Measurements from ENCODE around the gene C20orf96.

C20orf96 gene

DNA sequence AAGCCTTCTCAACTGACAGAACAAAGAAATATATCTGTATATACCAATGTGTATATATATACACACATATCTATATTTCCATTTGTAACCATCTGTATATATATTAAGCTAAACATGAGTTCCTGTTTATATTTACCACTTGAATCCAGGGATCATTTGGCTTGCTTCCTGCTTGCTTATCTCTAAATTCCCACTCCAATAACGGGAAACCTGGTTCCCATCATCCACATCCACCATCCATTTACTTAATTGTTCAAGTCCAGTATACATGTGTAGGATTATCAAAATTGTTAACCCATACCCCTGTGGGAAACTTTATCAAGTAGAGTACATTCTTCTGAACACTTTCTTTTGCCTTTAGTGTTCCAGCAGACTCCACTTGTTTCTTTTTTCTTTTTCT lies 22.3 kb upstream of the C20orf96 start:
- Mint-ChIP-seq H3K36me3 (ENCODE audit: low read depth) (peaks cover 20% of the 10 kb centered on the region), H3K9me3 (no peaks in the 10 kb centered on the region), H3K27me3 (ENCODE audit: low read depth, poor library complexity) (peaks cover 4% of the 10 kb centered on the region), H3K27ac (no peak overlapping the region), H3K4me1 (peaks cover 49% of the 10 kb centered on the region), H3K4me3 (no peak overlapping the region)
- TF ChIP-seq, protein P1, sequence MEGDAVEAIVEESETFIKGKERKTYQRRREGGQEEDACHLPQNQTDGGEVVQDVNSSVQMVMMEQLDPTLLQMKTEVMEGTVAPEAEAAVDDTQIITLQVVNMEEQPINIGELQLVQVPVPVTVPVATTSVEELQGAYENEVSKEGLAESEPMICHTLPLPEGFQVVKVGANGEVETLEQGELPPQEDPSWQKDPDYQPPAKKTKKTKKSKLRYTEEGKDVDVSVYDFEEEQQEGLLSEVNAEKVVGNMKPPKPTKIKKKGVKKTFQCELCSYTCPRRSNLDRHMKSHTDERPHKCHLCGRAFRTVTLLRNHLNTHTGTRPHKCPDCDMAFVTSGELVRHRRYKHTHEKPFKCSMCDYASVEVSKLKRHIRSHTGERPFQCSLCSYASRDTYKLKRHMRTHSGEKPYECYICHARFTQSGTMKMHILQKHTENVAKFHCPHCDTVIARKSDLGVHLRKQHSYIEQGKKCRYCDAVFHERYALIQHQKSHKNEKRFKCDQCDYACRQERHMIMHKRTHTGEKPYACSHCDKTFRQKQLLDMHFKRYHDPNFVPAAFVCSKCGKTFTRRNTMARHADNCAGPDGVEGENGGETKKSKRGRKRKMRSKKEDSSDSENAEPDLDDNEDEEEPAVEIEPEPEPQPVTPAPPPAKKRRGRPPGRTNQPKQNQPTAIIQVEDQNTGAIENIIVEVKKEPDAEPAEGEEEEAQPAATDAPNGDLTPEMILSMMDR (IDR thresholded peaks at IDR 0.05): no peak
- no peak for DNase-seq

DNA sequence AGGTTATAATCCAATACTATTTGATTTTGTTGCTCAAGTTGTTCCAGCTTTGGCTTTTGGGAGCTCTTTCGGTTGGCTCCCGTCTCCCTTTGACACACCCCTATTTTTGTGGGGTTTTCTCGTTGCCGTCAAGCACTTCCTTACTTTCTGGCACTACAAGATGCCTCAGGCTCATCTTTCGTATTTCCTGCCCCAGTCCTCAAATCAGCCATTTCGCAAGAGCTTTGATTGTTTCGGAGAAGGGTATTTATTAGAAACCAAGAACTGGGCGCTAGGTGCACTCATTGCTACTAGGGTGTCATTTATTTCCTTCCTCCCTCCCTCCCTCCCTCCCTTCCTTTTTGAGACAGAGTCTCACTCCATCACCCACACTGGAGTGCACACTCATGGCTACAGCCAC lies 21.5 kb upstream of the C20orf96 start:
- H3K36me3 Mint-ChIP-seq (ENCODE audit: low read depth): peaks cover 15% of the 10 kb centered on the region
- H3K9me3 Mint-ChIP-seq: no peaks in the 10 kb centered on the region
- peak overlapping the region; percentile 53 for H3K27ac Mint-ChIP-seq
- DNase-seq: no peak
- TF ChIP-seq, protein P1 (IDR thresholded peaks at IDR 0.05): no peak
- peaks cover 54% of the 10 kb centered on the region for H3K4me1 Mint-ChIP-seq
- peaks cover 2% of the 10 kb centered on the region for H3K27me3 Mint-ChIP-seq (ENCODE audit: low read depth, poor library complexity)
- no peak overlapping the region for H3K4me3 Mint-ChIP-seq

DNA sequence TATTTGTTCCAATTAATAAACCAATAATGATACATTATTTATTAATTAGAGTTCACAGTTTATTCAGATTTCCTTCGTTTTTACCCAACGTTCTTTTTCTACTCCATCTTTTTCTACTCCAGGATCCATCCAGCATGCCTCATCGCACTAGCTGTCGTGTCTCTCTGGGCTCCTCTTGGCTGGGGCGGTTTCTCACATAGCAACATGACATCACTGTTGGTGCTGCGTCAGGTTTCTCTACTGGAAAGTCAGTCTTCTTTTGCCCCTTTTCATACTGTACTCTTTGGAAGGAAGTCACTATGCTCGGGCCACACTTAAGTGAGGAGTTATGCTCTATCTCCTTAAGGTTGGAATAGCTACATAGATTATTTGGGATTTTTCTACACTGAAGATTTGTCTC lies 21.1 kb upstream of the C20orf96 start:
- H3K36me3 Mint-ChIP-seq (ENCODE audit: low read depth): peaks cover 10% of the 10 kb centered on the region
- H3K27ac Mint-ChIP-seq: peak overlapping the region; percentile 88
- H3K4me3 Mint-ChIP-seq: peak overlapping the region; percentile 65
- no peak for DNase-seq
- TF ChIP-seq, protein P1 (IDR thresholded peaks at IDR 0.05): no peak
- H3K4me1 Mint-ChIP-seq: peaks cover 56% of the 10 kb centered on the region
- H3K9me3 Mint-ChIP-seq: no peaks in the 10 kb centered on the region
- H3K27me3 Mint-ChIP-seq (ENCODE audit: low read depth, poor library complexity): no peaks in the 10 kb centered on the region

DNA sequence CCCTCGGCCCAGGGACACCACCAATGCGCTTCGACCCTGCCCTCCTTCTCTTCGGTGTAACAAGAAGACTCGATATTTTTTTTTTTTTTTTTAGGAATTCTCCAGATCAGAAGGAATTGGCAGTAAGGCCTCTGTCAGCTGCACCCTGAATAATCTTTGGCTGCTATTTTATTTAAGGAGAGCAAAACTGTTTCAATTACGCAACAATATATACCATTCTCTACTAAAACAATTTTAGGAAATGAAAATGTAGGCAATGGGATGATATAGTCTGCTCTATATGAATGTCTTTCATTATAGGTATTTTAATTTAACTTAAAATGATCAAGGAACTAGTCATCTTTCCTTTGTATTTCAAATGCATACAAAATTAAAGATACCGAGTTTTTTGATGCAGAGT lies 20.1 kb upstream of the C20orf96 start:
- no peak for DNase-seq
- Mint-ChIP-seq H3K36me3 (ENCODE audit: low read depth) (peaks cover 8% of the 10 kb centered on the region), H3K4me1 (peaks cover 64% of the 10 kb centered on the region), H3K27me3 (ENCODE audit: low read depth, poor library complexity) (no peaks in the 10 kb centered on the region), H3K9me3 (no peaks in the 10 kb centered on the region), H3K27ac (peak overlapping the region; percentile 99), H3K4me3 (peak overlapping the region; percentile 88)
- TF ChIP-seq, protein P1 (IDR thresholded peaks at IDR 0.05): no peak

DNA sequence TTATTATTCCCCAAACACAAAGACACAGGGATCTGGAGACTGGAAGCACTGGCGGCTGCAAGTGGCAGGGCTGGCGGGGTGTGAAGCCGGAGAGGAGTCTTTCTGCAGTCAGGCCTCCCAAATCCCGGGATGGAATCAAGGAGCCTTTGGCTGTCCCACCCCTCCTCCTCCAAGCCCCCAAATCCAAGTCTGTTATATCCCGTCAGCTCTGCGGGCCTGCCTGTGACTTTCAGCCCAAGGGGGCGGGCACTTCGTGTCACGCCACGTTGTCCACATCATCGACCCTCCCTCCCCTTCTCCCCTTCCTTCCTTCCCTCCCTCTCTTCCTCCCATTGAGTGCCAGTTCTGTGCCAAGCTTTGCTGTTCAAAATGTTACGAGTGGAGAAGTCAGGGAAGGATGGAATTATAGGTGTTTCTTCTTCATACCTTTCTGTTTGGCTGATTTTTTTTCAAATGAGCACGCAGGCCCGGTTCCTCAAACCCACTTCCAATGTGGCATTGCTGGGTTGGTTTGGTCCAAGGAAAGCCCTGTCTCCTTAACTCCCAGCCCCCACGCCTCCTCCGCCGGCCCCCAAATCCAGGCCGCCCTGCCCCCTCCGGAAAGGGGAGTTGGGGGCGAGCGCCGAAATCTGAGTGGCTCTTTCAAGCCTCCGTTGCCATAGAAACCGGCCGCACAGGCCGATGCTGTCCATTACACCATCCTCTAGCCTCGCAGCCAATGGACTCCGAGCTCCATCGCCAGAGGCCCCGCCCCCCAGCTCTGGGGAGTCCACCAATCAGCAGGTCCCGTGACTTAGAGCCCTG lies 19.5 kb upstream of the C20orf96 start:
- peaks cover 69% of the 10 kb centered on the region for H3K4me1 Mint-ChIP-seq

More for the DNA sequence above, 19.5 kb upstream of the C20orf96 start:
- H3K27ac Mint-ChIP-seq: peak overlapping the region; percentile 99
- peaks cover 9% of the 10 kb centered on the region for H3K36me3 Mint-ChIP-seq (ENCODE audit: low read depth)
- H3K4me3 Mint-ChIP-seq: peak overlapping the region; percentile 88
- TF ChIP-seq, protein P1 (IDR thresholded peaks at IDR 0.05): no peak
- H3K27me3 Mint-ChIP-seq (ENCODE audit: low read depth, poor library complexity): no peaks in the 10 kb centered on the region
- H3K9me3 Mint-ChIP-seq: no peaks in the 10 kb centered on the region
- peak; percentile 99 for DNase-seq
